ENCODE data around the gene TUBB4B. TPM values are rescaled to one million over a fixed set of nuclear protein-coding genes. Genes with fewer than 3 reads are reported as not detected.

TUBB4B gene
- total and polyA plus RNA-seq, 2 experiments from 2014 or later = 309 to 446 TPM

GRCh38 chr9:137234758-137235423, 6.2 kb upstream of the TUBB4B start:
- no peak for DNase-seq (ENCODE audit: low spot score)
- Histone ChIP-seq H3K27ac (no peak overlapping the region), H3K4me1 (ENCODE audit: insufficient read depth) (peaks cover 40% of the 10 kb centered on the region)

GRCh38 chr9:137235424-137236237, 5.5 kb upstream of the TUBB4B start:
- DNase-seq (ENCODE audit: low spot score) = no peak
- 83% methylated on average over 29 of the region's 35 CpGs for WGBS (ENCODE audit: low lambda C conversion rate, missing lambda C conversion rate)
- H3K79me2 ChIP-seq = peaks cover 33% of the 10 kb centered on the region
- H3K36me3 ChIP-seq (replicated peaks; ENCODE audit: insufficient read depth, low read depth) = no peaks in the 10 kb centered on the region
- no peaks in the 10 kb centered on the region for H3K27me3 ChIP-seq
- H3K4me3 ChIP-seq = no peak overlapping the region
- TF ChIP-seq CTCF (IDR thresholded peaks at IDR 0.05; ENCODE audit: poor library complexity) (peak; percentile 5), EZH2 (IDR thresholded peaks at IDR 0.05; ENCODE audit: borderline replicate concordance) (no peak)
- H3K4me1 ChIP-seq (ENCODE audit: insufficient read depth) = peaks cover 33% of the 10 kb centered on the region
- H3K9me2 ChIP-seq (replicated peaks; ENCODE audit: insufficient read depth) = no peaks in the 10 kb centered on the region
- H4K20me1 ChIP-seq (ENCODE audit: insufficient read depth, poor library complexity, severe bottlenecking) = no peaks in the 10 kb centered on the region
- no peak overlapping the region for H2AFZ ChIP-seq
- peak overlapping the region; percentile 82 for H3K4me2 ChIP-seq
- H3K27ac ChIP-seq = peak overlapping the region; percentile 57
- H3K9me3 ChIP-seq (ENCODE audit: low read depth) = no peaks in the 10 kb centered on the region

More at GRCh38 chr9:137234758-137235423, 6.2 kb upstream of the TUBB4B start:
- WGBS (ENCODE audit: low lambda C conversion rate, missing lambda C conversion rate) = 85% methylated on average over 17 of the region's 18 CpGs
- no peaks in the 10 kb centered on the region for H3K9me2 ChIP-seq (replicated peaks; ENCODE audit: insufficient read depth)
- no peak overlapping the region for H3K4me3 ChIP-seq
- H3K9me3 ChIP-seq (ENCODE audit: low read depth) = no peaks in the 10 kb centered on the region
- no peaks in the 10 kb centered on the region for H3K36me3 ChIP-seq (replicated peaks; ENCODE audit: insufficient read depth, low read depth)
- H3K27me3 ChIP-seq = no peaks in the 10 kb centered on the region
- H4K20me1 ChIP-seq (ENCODE audit: insufficient read depth, poor library complexity, severe bottlenecking) = no peaks in the 10 kb centered on the region
- H2AFZ ChIP-seq = no peak overlapping the region
- TF ChIP-seq CTCF (IDR thresholded peaks at IDR 0.05; ENCODE audit: poor library complexity) = no peak
- peak overlapping the region; percentile 82 for H3K4me2 ChIP-seq
- peaks cover 33% of the 10 kb centered on the region for H3K79me2 ChIP-seq

GRCh38 chr9:137236238-137236935, 4.7 kb upstream of the TUBB4B start:
- Histone ChIP-seq H3K9me2 (replicated peaks; ENCODE audit: insufficient read depth) (no peaks in the 10 kb centered on the region), H3K27ac (peak overlapping the region; percentile 57), H3K36me3 (replicated peaks; ENCODE audit: insufficient read depth, low read depth) (no peaks in the 10 kb centered on the region), H3K4me1 (ENCODE audit: insufficient read depth) (peaks cover 26% of the 10 kb centered on the region), H3K79me2 (peaks cover 33% of the 10 kb centered on the region), H3K4me2 (peak overlapping the region; percentile 82), H3K9me3 (ENCODE audit: low read depth) (no peaks in the 10 kb centered on the region), H2AFZ (no peak overlapping the region), H3K4me3 (no peak overlapping the region), H4K20me1 (ENCODE audit: insufficient read depth, poor library complexity, severe bottlenecking) (no peaks in the 10 kb centered on the region), H3K27me3 (no peaks in the 10 kb centered on the region)
- TF ChIP-seq EZH2phosphoT487 (IDR thresholded peaks at IDR 0.05; ENCODE audit: low read depth, severe bottlenecking, unreplicated experiment) (no peak), CTCF (IDR thresholded peaks at IDR 0.05; ENCODE audit: poor library complexity) (peak; percentile 100)
- DNase-seq (ENCODE audit: low spot score) = peak; percentile 96
- whole genome bisulfite sequencing (ENCODE audit: low lambda C conversion rate, missing lambda C conversion rate) = 26% methylated on average over 23 of the region's 31 CpGs

All from hepatocyte (in vitro differentiated cells).